Measurements from ENCODE around the gene LBP.

- TF ChIP-seq, protein P1, sequence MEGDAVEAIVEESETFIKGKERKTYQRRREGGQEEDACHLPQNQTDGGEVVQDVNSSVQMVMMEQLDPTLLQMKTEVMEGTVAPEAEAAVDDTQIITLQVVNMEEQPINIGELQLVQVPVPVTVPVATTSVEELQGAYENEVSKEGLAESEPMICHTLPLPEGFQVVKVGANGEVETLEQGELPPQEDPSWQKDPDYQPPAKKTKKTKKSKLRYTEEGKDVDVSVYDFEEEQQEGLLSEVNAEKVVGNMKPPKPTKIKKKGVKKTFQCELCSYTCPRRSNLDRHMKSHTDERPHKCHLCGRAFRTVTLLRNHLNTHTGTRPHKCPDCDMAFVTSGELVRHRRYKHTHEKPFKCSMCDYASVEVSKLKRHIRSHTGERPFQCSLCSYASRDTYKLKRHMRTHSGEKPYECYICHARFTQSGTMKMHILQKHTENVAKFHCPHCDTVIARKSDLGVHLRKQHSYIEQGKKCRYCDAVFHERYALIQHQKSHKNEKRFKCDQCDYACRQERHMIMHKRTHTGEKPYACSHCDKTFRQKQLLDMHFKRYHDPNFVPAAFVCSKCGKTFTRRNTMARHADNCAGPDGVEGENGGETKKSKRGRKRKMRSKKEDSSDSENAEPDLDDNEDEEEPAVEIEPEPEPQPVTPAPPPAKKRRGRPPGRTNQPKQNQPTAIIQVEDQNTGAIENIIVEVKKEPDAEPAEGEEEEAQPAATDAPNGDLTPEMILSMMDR (IDR thresholded peaks at IDR 0.05): no peak
- no peak for TF ChIP-seq POLR2AphosphoS5 (IDR thresholded peaks at IDR 0.05)
- TF ChIP-seq POLR2A (IDR thresholded peaks at IDR 0.05): no peak
Observed at GRCh38 chr20:38324159-38324558, 22.1 kb upstream of the LBP start.

Measured in sigmoid colon (tissue), 4 donors.